ENCODE measurements around the gene SORCS1.

GRCh38 chr10:106618646-106619045 is 545.9 kb downstream of the SORCS1 start:
- no peak for TF ChIP-seq POLR2AphosphoS5 (IDR thresholded peaks at IDR 0.05)
- TF ChIP-seq, protein P1, sequence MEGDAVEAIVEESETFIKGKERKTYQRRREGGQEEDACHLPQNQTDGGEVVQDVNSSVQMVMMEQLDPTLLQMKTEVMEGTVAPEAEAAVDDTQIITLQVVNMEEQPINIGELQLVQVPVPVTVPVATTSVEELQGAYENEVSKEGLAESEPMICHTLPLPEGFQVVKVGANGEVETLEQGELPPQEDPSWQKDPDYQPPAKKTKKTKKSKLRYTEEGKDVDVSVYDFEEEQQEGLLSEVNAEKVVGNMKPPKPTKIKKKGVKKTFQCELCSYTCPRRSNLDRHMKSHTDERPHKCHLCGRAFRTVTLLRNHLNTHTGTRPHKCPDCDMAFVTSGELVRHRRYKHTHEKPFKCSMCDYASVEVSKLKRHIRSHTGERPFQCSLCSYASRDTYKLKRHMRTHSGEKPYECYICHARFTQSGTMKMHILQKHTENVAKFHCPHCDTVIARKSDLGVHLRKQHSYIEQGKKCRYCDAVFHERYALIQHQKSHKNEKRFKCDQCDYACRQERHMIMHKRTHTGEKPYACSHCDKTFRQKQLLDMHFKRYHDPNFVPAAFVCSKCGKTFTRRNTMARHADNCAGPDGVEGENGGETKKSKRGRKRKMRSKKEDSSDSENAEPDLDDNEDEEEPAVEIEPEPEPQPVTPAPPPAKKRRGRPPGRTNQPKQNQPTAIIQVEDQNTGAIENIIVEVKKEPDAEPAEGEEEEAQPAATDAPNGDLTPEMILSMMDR (IDR thresholded peaks at IDR 0.05), result no peak
- TF ChIP-seq POLR2A (IDR thresholded peaks at IDR 0.05), result no peak

All from prostate gland (tissue), 2 donors.